NT2/D1 (cell line): ENCODE data around the gene EPB42.

ENCODE experiments used
- SUZ12 ChIP-seq: IDR thresholded peaks from 2 replicates; pipeline ENCODE4 v1.6.1; 2011; ENCODE audit not compliant: insufficient read length, insufficient read depth; ENCODE audit errors: extremely low read depth
- YY1 ChIP-seq: IDR thresholded peaks from 2 replicates; pipeline ENCODE4 v1.6.1; 2011; ENCODE audit not compliant: insufficient read length, insufficient read depth

DNA sequence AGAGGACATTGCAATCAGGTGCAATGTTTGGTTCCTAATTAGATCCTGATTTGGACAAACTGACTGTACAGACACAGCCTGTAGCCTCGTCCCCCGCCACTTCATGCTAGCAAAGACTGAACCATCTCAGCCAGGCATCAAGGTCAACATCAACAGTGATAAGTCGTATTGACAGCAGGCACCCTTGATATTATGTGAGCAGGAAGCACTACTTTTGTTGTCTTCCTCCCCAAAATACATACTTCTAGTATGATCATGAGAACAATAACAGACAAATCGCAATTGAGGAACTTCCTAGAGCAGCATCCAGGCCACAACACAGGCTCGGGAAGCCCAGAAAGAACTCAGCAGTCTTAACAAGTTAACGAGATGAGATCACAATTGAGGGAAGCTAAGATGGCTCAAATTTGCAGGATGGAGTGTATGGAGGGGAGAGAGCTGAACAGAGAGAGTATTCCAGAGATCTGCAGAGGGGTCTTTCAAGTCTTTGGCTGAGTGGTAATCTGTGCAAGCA lies 25.5 kb upstream of the EPB42 start:
- no peak for TF ChIP-seq SUZ12
- no peak for TF ChIP-seq YY1
